ENCODE results near the gene NCBP2L.
A peak's percentile ranks its signal among the peaks of the same experiment; 100 is the strongest.
"Not testable (repeated sequence)": the region's sequence is repeated elsewhere in the genome, so short reads cannot be mapped to it uniquely, and the experiment has no call there.

The NCBP2L gene

DNA sequence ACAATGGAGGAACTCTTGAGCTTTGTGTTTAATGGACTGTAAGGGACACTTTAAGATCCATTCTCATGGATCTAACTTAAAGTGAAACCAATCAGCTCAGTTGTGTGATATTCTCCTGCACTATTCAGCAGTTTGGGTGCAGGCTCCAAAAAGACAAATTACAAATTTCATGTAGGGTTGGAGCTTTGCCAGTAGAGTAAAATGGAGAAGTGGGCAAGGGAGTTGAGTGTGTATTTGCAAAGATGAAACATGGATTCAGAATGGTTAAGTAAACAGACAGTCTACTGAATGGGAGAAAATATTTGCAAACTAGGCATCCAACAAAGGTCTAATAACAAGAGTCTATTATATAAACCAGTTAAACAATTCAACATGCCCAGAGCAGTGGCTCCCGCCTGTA lies 26.9 kb downstream of the NCBP2L start:
- DNase-seq (ENCODE audit: low read depth in 1 of 2, low spot score in 1 of 2): no peak

DNA sequence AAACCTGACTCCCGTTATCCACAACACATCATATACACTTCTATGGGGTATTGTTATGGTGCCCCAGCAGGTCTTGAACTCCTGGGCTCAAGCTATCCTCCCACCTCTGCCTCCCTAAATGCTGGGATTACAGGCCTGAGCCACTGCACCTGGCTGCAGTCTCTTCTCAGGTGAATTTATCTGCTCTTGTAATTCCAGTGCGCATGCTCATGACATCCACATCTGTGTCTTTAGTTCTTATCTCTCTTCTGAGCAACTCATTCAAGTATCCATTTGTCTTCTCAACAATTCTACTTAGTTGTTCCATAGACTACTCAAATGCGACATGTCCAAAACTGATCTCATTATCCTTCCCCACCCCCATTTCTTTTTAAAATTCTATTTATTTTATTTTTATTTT lies 27.6 kb downstream of the NCBP2L start:
- no peak for DNase-seq (ENCODE audit: low read depth in 1 of 2, low spot score in 1 of 2)

GRCh38 chrX:107810053-107810452 lies 32.5 kb downstream of the NCBP2L start:
- DNase-seq (ENCODE audit: low read depth in 1 of 2, low spot score in 1 of 2): not testable (repeated sequence)

DNA sequence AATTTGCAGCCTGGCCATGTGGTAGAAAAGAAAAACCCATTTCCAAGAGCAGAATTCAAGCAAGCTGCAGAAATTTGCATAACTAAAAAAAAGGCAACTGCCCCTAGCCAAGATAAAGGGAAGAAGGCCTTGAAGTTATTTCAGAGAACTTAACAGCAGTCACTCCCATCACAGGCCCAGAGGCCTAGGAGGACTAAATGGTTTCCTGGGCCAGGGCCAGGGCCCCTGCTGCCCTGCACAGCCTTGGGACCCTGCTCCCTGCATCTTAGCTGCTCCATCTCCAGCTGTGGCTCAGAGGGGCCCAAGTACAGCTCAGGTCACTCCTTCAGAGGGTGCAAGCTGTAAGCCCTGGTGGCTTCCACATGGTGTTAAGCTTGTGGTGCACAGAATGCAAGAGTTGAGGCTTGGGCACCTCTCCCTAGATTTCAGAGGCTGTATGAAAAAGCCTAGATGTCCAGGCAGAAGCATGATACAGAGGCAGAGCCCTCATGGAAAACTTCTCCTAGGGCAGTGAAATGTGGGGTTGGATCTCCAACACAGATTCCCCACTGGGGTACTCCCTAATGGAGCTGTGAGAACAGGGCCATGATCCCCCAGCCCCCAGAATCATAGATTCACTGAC lies 41.5 kb downstream of the NCBP2L start:
- no peak for DNase-seq (ENCODE audit: low read depth in 1 of 2, low spot score in 1 of 2)

- DNase-seq (ENCODE audit: low read depth in 1 of 2, low spot score in 1 of 2): no peak
Observed at GRCh38 chrX:107823042-107823441, 45.5 kb downstream of the NCBP2L start.

- DNase-seq (ENCODE audit: low read depth in 1 of 2, low spot score in 1 of 2): no peak
Observed at GRCh38 chrX:107823456-107823855, 45.9 kb downstream of the NCBP2L start.

- peak; percentile 10 to 23 for DNase-seq (ENCODE audit: low read depth in 1 of 2, low spot score in 1 of 2)
Observed at GRCh38 chrX:107825698-107826237, 48.2 kb downstream of the NCBP2L start, which contains the start of gene MID2. MID2 (plus strand) TSS chrX:107825866; CDS start chrX:107826427, 561 bp downstream.

DNA sequence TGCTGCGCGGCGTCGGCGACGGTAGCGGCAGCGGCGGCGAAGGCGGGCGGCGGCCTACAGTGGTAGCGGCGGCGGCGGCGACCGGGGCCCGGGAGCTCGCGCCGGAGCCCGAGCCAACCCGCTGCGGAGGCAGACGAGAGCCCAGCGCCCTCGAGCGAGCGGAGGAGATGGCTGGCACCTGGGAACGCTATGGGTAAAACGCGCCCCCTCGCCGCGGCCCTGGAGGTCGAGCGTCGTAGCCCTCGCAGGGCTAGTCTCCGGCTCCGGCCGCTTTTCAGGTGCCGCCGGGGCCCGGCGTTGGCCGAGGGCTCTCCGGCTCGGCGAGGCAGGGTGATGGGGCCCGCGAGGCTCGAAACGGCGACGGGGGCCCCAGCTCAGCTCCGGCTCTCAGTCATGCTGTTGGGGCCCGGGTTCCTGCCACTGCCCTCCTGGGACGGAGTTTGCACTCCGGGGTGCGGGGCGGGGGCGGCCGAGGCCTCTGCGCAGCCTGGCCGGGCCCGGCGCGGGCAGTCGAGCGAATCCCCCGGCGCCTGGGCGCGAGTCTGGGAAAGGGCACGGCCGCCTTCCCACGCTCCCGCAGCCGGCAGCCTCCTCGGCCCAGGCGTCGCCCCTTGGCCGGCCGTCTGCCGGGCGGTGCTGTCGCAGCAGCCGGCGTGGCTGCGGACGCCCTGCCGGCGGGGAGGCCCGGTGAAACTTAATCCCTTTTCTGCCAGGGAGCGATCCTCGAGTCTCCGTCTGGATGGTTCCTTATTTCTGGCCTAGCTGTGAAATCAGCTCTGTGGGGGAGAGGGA lies 48.9 kb downstream of the NCBP2L start:
- peak; percentile 6 to 10 for DNase-seq (ENCODE audit: low read depth in 1 of 2, low spot score in 1 of 2)

DNA sequence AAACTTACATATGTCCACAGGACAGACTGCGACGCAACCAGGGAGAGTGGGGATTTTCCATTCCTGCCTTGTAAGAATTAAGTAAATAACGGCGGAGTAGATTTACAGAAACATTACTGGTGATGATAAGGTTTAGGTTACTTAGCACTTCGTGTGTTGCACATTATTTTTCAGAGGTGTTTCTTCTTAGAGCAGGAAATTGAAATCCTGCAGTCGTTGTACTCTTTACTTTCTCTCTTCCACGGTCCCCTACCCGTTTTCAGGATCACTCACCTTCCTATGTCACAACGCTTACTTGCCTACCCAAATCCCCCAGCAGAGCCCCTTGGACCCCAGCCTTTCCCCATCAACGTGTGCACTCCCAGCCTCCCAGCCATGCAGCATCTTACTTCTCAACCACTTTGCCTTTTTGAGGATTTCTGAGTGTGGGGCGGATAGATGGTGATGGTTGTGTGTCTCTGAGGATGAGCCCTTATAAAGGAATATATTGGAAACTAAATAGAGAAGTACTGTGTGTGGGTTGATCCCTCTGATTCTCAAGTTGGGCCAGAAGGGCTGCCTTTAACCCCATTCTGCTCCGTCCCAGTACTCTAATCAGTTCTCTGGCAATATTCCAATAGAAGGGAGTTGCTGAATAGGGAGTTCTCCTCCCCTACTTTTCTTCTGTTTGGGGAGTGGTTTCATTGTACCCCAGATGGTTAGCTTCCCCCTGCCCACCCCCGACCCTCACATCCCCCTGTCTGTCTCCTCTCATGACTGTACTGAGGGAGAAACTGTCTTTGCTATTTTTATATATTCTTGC lies 49.7 kb downstream of the NCBP2L start:
- DNase-seq (ENCODE audit: low read depth in 1 of 2, low spot score in 1 of 2): no peak

DNA sequence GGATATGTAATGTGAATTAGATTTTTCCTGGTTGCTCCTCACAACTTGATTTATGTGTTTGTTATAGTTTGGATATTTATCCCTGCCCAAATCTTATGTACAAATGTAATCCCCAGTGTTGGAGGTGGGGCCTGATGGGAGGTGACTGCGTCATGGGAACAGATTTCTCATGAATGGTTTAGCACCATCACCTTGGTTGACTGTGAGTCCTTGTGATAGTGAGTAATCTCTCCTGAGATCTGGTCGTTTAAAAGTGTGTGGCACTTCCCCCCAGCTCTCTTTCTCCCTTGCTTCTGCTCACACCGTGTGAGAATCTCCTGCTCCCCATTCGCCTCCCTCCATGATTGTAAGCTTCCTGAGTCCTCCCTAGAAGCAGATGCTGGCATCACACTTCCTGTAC lies 50.3 kb downstream of the NCBP2L start:
- no peak for DNase-seq (ENCODE audit: low read depth in 1 of 2, low spot score in 1 of 2)

DNA sequence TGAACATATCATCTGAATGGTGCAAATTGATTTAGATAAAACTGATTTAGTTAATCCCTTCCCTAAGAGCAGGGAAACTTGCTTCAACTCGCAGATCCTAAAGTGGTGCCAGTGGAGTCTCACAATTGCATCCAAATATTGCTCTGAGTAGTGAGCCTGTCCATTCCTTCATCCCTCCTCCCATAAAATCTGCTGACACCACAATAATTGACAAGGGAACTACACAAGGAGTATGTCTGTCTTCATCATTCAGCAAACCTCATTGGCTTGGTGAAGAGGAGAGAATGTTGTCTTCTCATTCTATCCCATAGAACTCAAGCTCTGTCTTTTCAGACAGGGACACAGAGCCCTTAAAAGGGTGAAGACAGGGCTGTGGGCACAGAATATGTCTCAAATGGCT lies 52.3 kb downstream of the NCBP2L start:
- no peak for DNase-seq (ENCODE audit: low read depth in 1 of 2, low spot score in 1 of 2)

DNA sequence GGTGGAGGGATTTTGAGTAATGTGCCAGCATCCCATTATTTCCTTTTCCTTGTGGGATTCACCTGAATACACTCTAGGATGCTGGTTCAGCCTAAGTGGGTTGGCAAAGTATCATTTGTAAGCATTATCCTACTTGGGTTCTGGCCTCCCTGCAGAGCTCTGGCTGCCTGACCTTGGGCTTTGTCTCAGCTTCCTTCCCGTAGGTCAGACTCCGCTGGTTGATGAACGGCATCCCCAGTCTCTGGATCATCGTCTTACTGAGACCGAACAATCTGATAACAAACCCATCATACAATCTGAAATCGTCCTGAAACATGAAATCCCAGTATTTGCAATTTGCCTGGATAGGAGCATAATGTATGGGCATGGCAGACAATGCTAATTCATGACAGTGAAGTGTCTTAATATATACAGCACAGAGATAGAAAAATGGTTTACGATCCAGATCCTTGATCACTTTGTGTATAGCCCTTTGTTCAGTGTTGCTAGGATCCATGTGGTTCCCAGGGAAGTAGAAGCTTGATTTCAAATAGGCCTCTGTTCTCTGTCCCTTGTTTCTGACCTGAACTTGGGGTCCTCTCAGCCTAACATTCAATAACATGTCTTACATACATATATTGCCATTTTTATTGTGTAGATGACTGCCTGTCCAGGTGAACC lies 53.7 kb downstream of the NCBP2L start:
- DNase-seq (ENCODE audit: low read depth in 1 of 2, low spot score in 1 of 2): no peak

DNA sequence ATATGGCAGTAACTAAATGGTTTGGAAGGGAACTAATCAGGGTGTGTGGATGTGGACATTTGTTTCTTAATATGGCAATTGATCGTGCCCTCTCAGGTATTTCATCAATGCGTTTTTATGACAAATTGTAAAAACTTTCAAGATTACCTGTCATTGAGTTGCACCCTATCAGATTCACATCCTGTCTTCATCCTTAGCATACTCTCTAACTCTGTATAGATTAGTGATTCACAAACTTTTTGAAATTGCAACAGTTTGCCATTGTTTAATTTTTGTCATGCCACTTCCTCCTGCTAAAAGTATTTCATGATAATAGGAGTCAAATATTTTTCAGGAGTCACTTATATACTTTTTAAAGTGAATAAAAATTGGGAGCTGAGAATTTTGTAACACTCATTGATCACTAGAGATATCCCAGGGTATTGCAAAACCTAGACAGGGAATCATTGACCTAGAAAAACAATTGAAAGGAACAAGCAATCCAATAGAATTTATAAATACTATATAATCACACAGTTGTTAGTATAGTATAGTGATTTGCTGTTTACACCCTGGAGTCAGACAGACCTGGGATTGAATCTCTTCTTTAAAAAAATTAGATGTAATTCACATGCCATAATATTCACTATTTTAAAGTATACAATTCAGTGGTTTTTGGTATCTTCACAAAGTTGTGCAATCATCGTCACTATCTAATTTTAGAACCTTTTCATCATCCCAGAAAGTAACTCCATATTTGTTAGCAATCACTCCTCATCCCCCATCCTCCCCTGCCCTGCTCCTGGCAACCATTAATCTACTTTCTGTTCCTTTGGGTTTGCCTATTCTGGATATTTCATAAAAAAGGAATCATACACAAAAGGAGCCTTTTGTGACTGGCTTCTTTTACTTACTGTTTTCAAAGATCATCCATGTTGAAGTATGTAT lies 57.0 kb downstream of the NCBP2L start:
- no peak for DNase-seq (ENCODE audit: low read depth in 1 of 2, low spot score in 1 of 2)

- DNase-seq (ENCODE audit: low read depth in 1 of 2, low spot score in 1 of 2): no peak
Observed at GRCh38 chrX:107836958-107837357, 59.4 kb downstream of the NCBP2L start.

GRCh38 chrX:107840971-107841370 lies 63.4 kb downstream of the NCBP2L start:
- DNase-seq (ENCODE audit: low read depth in 1 of 2, low spot score in 1 of 2): no peak

DNA sequence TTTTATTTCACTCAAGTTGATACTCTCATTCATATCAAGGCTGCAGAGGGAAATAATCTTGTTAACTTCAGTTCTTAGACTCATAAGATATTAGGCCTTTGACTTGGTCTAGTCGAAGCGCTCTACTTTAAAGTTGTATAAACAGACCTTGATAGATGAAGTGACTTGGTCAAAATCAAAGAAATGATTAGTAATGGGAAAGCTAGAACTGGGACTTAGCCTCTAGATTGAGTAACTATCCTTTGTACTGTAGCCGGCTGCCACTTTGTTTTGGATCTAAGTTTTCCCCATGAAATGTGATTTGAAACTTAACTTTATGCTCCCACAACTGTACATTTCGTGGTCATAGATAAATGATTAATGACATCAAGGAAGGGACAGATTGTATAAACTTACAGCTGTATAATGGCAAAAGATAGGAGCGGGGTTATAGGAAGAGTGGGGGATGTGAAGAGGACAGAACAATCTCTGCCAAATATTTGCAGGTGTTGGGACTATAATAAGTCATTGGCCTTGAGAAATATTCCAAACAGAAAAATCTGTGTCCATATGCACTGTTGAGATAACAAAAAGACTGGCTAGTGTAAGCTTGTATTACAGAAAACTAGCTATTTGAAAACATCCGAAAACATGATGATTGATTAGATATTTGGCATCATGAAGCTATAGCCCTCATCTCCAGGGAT lies 65.3 kb downstream of the NCBP2L start:
- DNase-seq (ENCODE audit: low read depth in 1 of 2, low spot score in 1 of 2): no peak

Data from stimulated activated CD4-positive, alpha-beta T cell treated with anti-CD3 and anti-CD28 coated beads, Interleukin-15, amount 100 ng/mL, for 1 hour (primary cell).